ENCODE measurements around the gene TEX35.

DNA sequence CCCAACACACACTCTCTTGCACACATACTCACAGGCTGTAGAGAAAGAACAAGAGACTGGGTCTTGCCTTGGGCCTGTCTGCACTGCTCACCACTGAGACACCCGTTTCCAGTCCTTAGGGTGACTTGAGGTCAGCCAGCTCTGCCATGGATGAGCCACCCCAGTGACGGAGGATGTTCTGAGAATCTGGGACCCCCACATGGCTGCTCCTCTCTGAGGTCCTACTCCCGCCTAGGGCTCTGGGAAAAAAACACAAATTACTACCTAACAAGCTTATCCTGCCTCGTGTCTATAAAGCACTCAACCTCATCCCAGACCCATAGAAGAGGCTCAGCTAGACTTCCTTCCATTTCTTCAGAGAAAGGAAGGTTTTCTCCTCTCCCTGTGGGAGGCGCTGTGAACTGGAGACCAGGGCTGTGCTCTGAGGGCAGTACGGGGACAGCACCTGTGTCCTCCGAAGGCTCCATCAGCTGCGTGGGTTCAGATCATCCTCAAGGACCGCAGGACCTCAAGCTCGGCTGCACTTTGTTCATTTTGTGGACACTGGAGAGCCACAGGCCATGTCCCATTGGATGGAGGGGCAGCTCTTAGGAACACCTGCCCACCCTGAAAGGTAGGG lies 11.9 kb upstream of the TEX35 start:
- no peak for TF ChIP-seq POLR2A (IDR thresholded peaks at IDR 0.05)
- TF ChIP-seq, protein P1, sequence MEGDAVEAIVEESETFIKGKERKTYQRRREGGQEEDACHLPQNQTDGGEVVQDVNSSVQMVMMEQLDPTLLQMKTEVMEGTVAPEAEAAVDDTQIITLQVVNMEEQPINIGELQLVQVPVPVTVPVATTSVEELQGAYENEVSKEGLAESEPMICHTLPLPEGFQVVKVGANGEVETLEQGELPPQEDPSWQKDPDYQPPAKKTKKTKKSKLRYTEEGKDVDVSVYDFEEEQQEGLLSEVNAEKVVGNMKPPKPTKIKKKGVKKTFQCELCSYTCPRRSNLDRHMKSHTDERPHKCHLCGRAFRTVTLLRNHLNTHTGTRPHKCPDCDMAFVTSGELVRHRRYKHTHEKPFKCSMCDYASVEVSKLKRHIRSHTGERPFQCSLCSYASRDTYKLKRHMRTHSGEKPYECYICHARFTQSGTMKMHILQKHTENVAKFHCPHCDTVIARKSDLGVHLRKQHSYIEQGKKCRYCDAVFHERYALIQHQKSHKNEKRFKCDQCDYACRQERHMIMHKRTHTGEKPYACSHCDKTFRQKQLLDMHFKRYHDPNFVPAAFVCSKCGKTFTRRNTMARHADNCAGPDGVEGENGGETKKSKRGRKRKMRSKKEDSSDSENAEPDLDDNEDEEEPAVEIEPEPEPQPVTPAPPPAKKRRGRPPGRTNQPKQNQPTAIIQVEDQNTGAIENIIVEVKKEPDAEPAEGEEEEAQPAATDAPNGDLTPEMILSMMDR (IDR thresholded peaks at IDR 0.05), result no peak
